GM06990 (cell line): Measurements from ENCODE around the gene RMDN2.

Experiments
- DNase-seq: peaks from one replicate; pipeline ENCODE4 v3.0.0-alpha.2; 2011; ENCODE audit not compliant: insufficient read length; ENCODE audit errors: extremely low read depth
- H3K27me3 ChIP-seq: replicated peaks from 2 replicates; pipeline ENCODE4 v1.6.0; 2011; ENCODE audit warnings: low read length; ENCODE audit not compliant: control insufficient read depth, insufficient read depth
- H3K36me3 ChIP-seq: 2 replicates; pipeline ENCODE4 v1.5.1; 2011; ENCODE audit warnings: low read length; ENCODE audit not compliant: control insufficient read depth, insufficient read depth
- H3K4me3 ChIP-seq: replicated peaks from 2 replicates; pipeline ENCODE4 v1.5.1; 2011; ENCODE audit warnings: low read depth, mild to moderate bottlenecking, control low read depth, low read length
- CTCF ChIP-seq: IDR thresholded peaks from 2 replicates; pipeline ENCODE4 v1.5.1; 2011; ENCODE audit warnings: low read length, control low read depth, mild to moderate bottlenecking, inconsistent platforms; ENCODE audit not compliant: insufficient read depth, poor library complexity, severe bottlenecking

RMDN2 gene

GRCh38 chr2:37918742-37919186 is 6.3 kb upstream of the RMDN2 start:
- Histone ChIP-seq H3K4me3 (no peak overlapping the region), H3K27me3 (no peaks in the 10 kb centered on the region; the same call in 1 of the 2 replicates), H3K36me3 (no peaks in the 10 kb centered on the region)
- no peak for DNase-seq
- TF ChIP-seq CTCF = no peak

DNA sequence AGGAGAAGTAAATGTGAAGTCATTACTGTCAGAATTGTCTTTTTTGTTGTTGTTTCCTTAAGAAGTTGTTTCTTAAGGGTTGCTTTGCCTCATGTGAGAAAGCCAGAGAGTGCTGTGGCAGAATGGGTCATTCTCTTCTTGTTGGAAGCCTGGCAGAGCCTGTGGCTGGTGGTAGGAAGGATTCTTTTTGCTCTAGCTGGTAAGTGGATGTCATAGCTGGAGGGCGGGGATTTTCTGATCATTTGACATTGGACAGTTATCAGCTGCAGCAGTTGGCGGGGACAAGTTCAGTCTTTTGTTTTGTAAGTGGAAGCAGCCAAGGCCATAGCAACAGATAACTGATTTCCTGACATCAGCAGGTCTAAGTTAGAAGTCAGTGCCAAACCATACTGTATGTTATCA is 5.5 kb upstream of the RMDN2 start:
- DNase-seq = no peak
- no peak for TF ChIP-seq CTCF

GRCh38 chr2:37920570-37920969 is 4.5 kb upstream of the RMDN2 start:
- no peaks in the 10 kb centered on the region; the same call in 1 of the 2 replicates for H3K27me3 ChIP-seq
- no peak for DNase-seq
- no peak overlapping the region for H3K4me3 ChIP-seq
- TF ChIP-seq CTCF = no peak
- no peaks in the 10 kb centered on the region for H3K36me3 ChIP-seq

More for the DNA sequence above, 5.5 kb upstream of the RMDN2 start:
- no peaks in the 10 kb centered on the region; the same call in 1 of the 2 replicates for H3K27me3 ChIP-seq
- no peak overlapping the region for H3K4me3 ChIP-seq
- H3K36me3 ChIP-seq = no peaks in the 10 kb centered on the region

DNA sequence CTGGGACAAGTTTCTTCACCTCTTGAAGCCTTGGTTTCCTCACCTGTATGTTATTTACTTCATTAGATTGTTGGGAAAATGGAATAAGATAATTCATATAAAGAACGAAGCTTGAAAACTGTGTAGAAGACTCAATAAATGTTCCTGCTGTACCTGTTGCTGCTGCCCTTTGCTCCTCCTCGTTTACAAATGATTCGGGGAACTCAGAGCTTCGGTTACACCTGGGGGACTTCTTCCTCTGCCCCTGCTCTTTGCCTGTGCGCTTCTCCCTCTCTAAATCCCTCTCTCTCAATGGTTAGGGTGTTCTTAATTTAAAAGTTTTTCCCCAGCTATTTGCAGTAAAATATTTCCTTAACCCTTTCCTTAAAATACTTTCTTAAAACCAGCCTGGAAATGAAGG is 3.3 kb upstream of the RMDN2 start:
- TF ChIP-seq CTCF = no peak
- Histone ChIP-seq H3K4me3 (no peak overlapping the region), H3K27me3 (no peaks in the 10 kb centered on the region; the same call in 1 of the 2 replicates), H3K36me3 (no peaks in the 10 kb centered on the region)
- DNase-seq = no peak

DNA sequence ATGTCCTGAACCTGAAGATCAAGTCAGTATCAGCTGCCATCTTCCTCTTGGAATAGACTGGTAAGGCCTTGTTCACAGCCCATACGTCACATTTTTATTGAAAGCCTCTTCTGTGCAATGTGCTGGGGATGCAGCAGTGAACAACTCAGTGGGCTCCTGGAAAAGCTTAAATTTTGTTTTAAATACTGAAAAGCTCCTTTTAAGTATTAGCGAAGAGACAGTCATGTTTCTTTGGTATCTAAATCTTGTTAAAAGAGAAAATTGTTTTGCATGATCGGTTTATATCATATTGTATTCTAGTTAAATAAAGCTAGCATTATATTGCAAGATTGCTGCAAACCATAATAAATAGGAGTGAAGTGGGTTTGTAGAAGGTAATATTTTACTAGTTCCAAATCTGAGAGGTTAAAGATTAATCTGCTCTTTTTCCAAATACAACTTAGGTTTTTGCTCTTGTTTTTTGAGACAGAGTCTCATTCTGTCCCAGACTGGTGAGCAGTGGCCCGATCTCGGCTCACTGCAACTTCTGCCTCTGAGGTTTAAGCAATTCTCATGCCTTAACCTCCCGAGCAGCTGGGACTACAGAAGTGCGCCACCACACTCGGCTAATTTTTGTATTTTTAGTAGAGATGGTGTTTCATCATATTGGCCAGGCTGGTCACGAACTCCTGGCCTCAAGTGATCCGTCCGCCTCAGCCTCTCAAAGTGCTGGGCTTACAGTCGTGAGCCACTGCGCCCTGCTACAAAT is 1.6 kb upstream of the RMDN2 start:
- TF ChIP-seq CTCF = no peak
- no peaks in the 10 kb centered on the region for H3K36me3 ChIP-seq
- no peak overlapping the region for H3K4me3 ChIP-seq
- no peak for DNase-seq
- H3K27me3 ChIP-seq = no peaks in the 10 kb centered on the region; the same call in 1 of the 2 replicates

DNA sequence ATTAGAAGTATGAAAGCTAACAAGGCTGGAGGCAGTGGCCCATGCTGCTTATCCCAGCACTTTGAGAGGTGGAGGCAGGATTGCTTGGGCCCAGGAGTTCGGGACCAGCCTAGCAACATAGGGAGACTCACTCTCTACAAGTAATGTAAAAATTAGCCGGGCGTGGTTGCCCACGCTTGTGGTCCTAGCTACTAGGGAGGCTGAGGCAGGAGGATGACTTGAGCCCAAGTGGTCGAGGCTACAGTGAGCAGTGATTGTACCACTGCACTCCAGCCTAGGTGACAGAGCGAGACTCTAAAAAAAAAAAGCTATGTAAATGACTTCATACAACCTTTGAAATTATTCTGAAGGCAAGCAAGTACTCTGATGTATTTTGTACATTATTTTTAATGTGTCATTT is 1.5 kb downstream of the RMDN2 start:
- no peak for TF ChIP-seq CTCF
- Histone ChIP-seq H3K4me3 (no peak overlapping the region), H3K27me3 (no peaks in the 10 kb centered on the region; the same call in 1 of the 2 replicates), H3K36me3 (no peaks in the 10 kb centered on the region)
- no peak for DNase-seq
